ENCODE data around the gene PADI3.
"Not testable (repeated sequence)": the region's sequence is repeated elsewhere in the genome, so short reads cannot be mapped to it uniquely, and the experiment has no call there.

The PADI3 gene

GRCh38 chr1:17314491-17314971, 65.6 kb downstream of the PADI3 start:
- Histone ChIP-seq H2AFZ (ENCODE audit: low read length, unreplicated experiment) (no peak overlapping the region), H3K4me3 (ENCODE audit: low read depth, low read length) (no peak overlapping the region), H3K79me2 (ENCODE audit: control insufficient read depth, insufficient read depth, low read length, unreplicated experiment) (no peaks in the 10 kb centered on the region), H3K27me3 (ENCODE audit: insufficient read depth, low read length) (peaks cover 39% of the 10 kb centered on the region), H3K4me1 (ENCODE audit: control insufficient read depth, insufficient read depth, low read length, unreplicated experiment) (no peaks in the 10 kb centered on the region), H3K36me3 (ENCODE audit: insufficient read depth, low read length) (no peaks in the 10 kb centered on the region), H3K27ac (ENCODE audit: low read depth, low read length) (no peak overlapping the region)

- no peak overlapping the region for H3K4me3 ChIP-seq (ENCODE audit: low read depth, low read length)
- no peaks in the 10 kb centered on the region for H3K4me1 ChIP-seq (ENCODE audit: control insufficient read depth, insufficient read depth, low read length, unreplicated experiment)
- no peak overlapping the region for H2AFZ ChIP-seq (ENCODE audit: low read length, unreplicated experiment)
- peaks cover 40% of the 10 kb centered on the region for H3K27me3 ChIP-seq (ENCODE audit: insufficient read depth, low read length)
- no peaks in the 10 kb centered on the region for H3K36me3 ChIP-seq (ENCODE audit: insufficient read depth, low read length)
- no peak overlapping the region for H3K27ac ChIP-seq (ENCODE audit: low read depth, low read length)
- no peaks in the 10 kb centered on the region for H3K79me2 ChIP-seq (ENCODE audit: control insufficient read depth, insufficient read depth, low read length, unreplicated experiment)
Observed at GRCh38 chr1:17315542-17316130, 66.7 kb downstream of the PADI3 start.

GRCh38 chr1:17316704-17317103, 67.8 kb downstream of the PADI3 start:
- H3K36me3 ChIP-seq (ENCODE audit: insufficient read depth, low read length): no peaks in the 10 kb centered on the region
- no peaks in the 10 kb centered on the region for H3K79me2 ChIP-seq (ENCODE audit: control insufficient read depth, insufficient read depth, low read length, unreplicated experiment)
- H3K4me3 ChIP-seq (ENCODE audit: low read depth, low read length): no peak overlapping the region
- no peaks in the 10 kb centered on the region for H3K4me1 ChIP-seq (ENCODE audit: control insufficient read depth, insufficient read depth, low read length, unreplicated experiment)
- H3K27ac ChIP-seq (ENCODE audit: low read depth, low read length): no peak overlapping the region
- peaks cover 50% of the 10 kb centered on the region for H3K27me3 ChIP-seq (ENCODE audit: insufficient read depth, low read length)
- H2AFZ ChIP-seq (ENCODE audit: low read length, unreplicated experiment): no peak overlapping the region

- peaks cover 56% of the 10 kb centered on the region for H3K27me3 ChIP-seq (ENCODE audit: insufficient read depth, low read length)
- no peak overlapping the region for H3K27ac ChIP-seq (ENCODE audit: low read depth, low read length)
- H2AFZ ChIP-seq (ENCODE audit: low read length, unreplicated experiment): no peak overlapping the region
- H3K36me3 ChIP-seq (ENCODE audit: insufficient read depth, low read length): no peaks in the 10 kb centered on the region
- H3K4me1 ChIP-seq (ENCODE audit: control insufficient read depth, insufficient read depth, low read length, unreplicated experiment): no peaks in the 10 kb centered on the region
- H3K4me3 ChIP-seq (ENCODE audit: low read depth, low read length): no peak overlapping the region
- H3K79me2 ChIP-seq (ENCODE audit: control insufficient read depth, insufficient read depth, low read length, unreplicated experiment): no peaks in the 10 kb centered on the region
Observed at GRCh38 chr1:17318262-17318661, 69.4 kb downstream of the PADI3 start.

- H3K27ac ChIP-seq (ENCODE audit: low read depth, low read length): no peak overlapping the region
- no peaks in the 10 kb centered on the region for H3K36me3 ChIP-seq (ENCODE audit: insufficient read depth, low read length)
- H3K4me3 ChIP-seq (ENCODE audit: low read depth, low read length): no peak overlapping the region
- H3K79me2 ChIP-seq (ENCODE audit: control insufficient read depth, insufficient read depth, low read length, unreplicated experiment): no peaks in the 10 kb centered on the region
- no peak overlapping the region for H2AFZ ChIP-seq (ENCODE audit: low read length, unreplicated experiment)
- H3K4me1 ChIP-seq (ENCODE audit: control insufficient read depth, insufficient read depth, low read length, unreplicated experiment): no peaks in the 10 kb centered on the region
- peaks cover 69% of the 10 kb centered on the region for H3K27me3 ChIP-seq (ENCODE audit: insufficient read depth, low read length)
Observed at GRCh38 chr1:17319561-17320350, 70.9 kb downstream of the PADI3 start.

GRCh38 chr1:17321857-17322390, 73.0 kb downstream of the PADI3 start:
- H3K79me2 ChIP-seq (ENCODE audit: control insufficient read depth, insufficient read depth, low read length, unreplicated experiment); H3K36me3 ChIP-seq (ENCODE audit: insufficient read depth, low read length); H3K4me3 ChIP-seq (ENCODE audit: low read depth, low read length); H3K27ac ChIP-seq (ENCODE audit: low read depth, low read length); H3K4me1 ChIP-seq (ENCODE audit: control insufficient read depth, insufficient read depth, low read length, unreplicated experiment); H2AFZ ChIP-seq (ENCODE audit: low read length, unreplicated experiment): not testable (repeated sequence)
- peaks cover 56% of the 10 kb centered on the region for H3K27me3 ChIP-seq (ENCODE audit: insufficient read depth, low read length)

- Histone ChIP-seq H3K27me3 (ENCODE audit: insufficient read depth, low read length) (peaks cover 40% of the 10 kb centered on the region), H3K79me2 (ENCODE audit: control insufficient read depth, insufficient read depth, low read length, unreplicated experiment) (no peaks in the 10 kb centered on the region), H3K27ac (ENCODE audit: low read depth, low read length) (no peak overlapping the region), H2AFZ (ENCODE audit: low read length, unreplicated experiment) (no peak overlapping the region), H3K4me3 (ENCODE audit: low read depth, low read length) (no peak overlapping the region), H3K4me1 (ENCODE audit: control insufficient read depth, insufficient read depth, low read length, unreplicated experiment) (no peaks in the 10 kb centered on the region), H3K36me3 (ENCODE audit: insufficient read depth, low read length) (no peaks in the 10 kb centered on the region)
Observed at GRCh38 chr1:17328855-17329254, 80.0 kb downstream of the PADI3 start.

GRCh38 chr1:17329610-17330009, 80.7 kb downstream of the PADI3 start:
- no peak overlapping the region for H3K4me3 ChIP-seq (ENCODE audit: low read depth, low read length)
- H3K27me3 ChIP-seq (ENCODE audit: insufficient read depth, low read length): peaks cover 34% of the 10 kb centered on the region
- H2AFZ ChIP-seq (ENCODE audit: low read length, unreplicated experiment): no peak overlapping the region
- no peaks in the 10 kb centered on the region for H3K36me3 ChIP-seq (ENCODE audit: insufficient read depth, low read length)
- H3K79me2 ChIP-seq (ENCODE audit: control insufficient read depth, insufficient read depth, low read length, unreplicated experiment): no peaks in the 10 kb centered on the region
- H3K4me1 ChIP-seq (ENCODE audit: control insufficient read depth, insufficient read depth, low read length, unreplicated experiment): no peaks in the 10 kb centered on the region
- H3K27ac ChIP-seq (ENCODE audit: low read depth, low read length): no peak overlapping the region

GRCh38 chr1:17330856-17331255, 82.0 kb downstream of the PADI3 start:
- no peaks in the 10 kb centered on the region for H3K36me3 ChIP-seq (ENCODE audit: insufficient read depth, low read length)
- no peak overlapping the region for H2AFZ ChIP-seq (ENCODE audit: low read length, unreplicated experiment)
- H3K27me3 ChIP-seq (ENCODE audit: insufficient read depth, low read length): peaks cover 35% of the 10 kb centered on the region
- H3K27ac ChIP-seq (ENCODE audit: low read depth, low read length): no peak overlapping the region
- H3K79me2 ChIP-seq (ENCODE audit: control insufficient read depth, insufficient read depth, low read length, unreplicated experiment): no peaks in the 10 kb centered on the region
- H3K4me3 ChIP-seq (ENCODE audit: low read depth, low read length): no peak overlapping the region
- no peaks in the 10 kb centered on the region for H3K4me1 ChIP-seq (ENCODE audit: control insufficient read depth, insufficient read depth, low read length, unreplicated experiment)

GRCh38 chr1:17333081-17333480, 84.2 kb downstream of the PADI3 start:
- no peaks in the 10 kb centered on the region for H3K4me1 ChIP-seq (ENCODE audit: control insufficient read depth, insufficient read depth, low read length, unreplicated experiment)
- no peaks in the 10 kb centered on the region for H3K36me3 ChIP-seq (ENCODE audit: insufficient read depth, low read length)
- H3K27ac ChIP-seq (ENCODE audit: low read depth, low read length): no peak overlapping the region
- peaks cover 38% of the 10 kb centered on the region for H3K27me3 ChIP-seq (ENCODE audit: insufficient read depth, low read length)
- H3K4me3 ChIP-seq (ENCODE audit: low read depth, low read length): no peak overlapping the region
- no peak overlapping the region for H2AFZ ChIP-seq (ENCODE audit: low read length, unreplicated experiment)
- no peaks in the 10 kb centered on the region for H3K79me2 ChIP-seq (ENCODE audit: control insufficient read depth, insufficient read depth, low read length, unreplicated experiment)

Data from ACC112 (cell line).